ENCODE measurements around the gene PRR3. TPM values are rescaled to one million over a fixed set of nuclear protein-coding genes. Genes with fewer than 3 reads are reported as not detected.

The PRR3 gene
- polyA plus RNA-seq, 1 of the 3 experiments (the other 2 are of a cell fraction), result 21.2 TPM

GRCh38 chr6:30547454-30547853, 9.6 kb upstream of the PRR3 start (continued):
- TF ChIP-seq, protein P1, sequence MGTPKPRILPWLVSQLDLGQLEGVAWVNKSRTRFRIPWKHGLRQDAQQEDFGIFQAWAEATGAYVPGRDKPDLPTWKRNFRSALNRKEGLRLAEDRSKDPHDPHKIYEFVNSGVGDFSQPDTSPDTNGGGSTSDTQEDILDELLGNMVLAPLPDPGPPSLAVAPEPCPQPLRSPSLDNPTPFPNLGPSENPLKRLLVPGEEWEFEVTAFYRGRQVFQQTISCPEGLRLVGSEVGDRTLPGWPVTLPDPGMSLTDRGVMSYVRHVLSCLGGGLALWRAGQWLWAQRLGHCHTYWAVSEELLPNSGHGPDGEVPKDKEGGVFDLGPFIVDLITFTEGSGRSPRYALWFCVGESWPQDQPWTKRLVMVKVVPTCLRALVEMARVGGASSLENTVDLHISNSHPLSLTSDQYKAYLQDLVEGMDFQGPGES (IDR thresholded peaks at IDR 0.05; ENCODE audit: low read depth, low read length), result no peak
- no peak for TF ChIP-seq GATA2 (CRISPR knock-in tag; IDR thresholded peaks at IDR 0.05)
- TF ChIP-seq FOSL2 (IDR thresholded peaks at IDR 0.05; ENCODE audit: borderline replicate concordance, low read depth), result no peak
- no peak for TF ChIP-seq SMC3 (IDR thresholded peaks at IDR 0.05; ENCODE audit: low read depth, low read length)
- TF ChIP-seq, protein P2, sequence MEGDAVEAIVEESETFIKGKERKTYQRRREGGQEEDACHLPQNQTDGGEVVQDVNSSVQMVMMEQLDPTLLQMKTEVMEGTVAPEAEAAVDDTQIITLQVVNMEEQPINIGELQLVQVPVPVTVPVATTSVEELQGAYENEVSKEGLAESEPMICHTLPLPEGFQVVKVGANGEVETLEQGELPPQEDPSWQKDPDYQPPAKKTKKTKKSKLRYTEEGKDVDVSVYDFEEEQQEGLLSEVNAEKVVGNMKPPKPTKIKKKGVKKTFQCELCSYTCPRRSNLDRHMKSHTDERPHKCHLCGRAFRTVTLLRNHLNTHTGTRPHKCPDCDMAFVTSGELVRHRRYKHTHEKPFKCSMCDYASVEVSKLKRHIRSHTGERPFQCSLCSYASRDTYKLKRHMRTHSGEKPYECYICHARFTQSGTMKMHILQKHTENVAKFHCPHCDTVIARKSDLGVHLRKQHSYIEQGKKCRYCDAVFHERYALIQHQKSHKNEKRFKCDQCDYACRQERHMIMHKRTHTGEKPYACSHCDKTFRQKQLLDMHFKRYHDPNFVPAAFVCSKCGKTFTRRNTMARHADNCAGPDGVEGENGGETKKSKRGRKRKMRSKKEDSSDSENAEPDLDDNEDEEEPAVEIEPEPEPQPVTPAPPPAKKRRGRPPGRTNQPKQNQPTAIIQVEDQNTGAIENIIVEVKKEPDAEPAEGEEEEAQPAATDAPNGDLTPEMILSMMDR (IDR thresholded peaks at IDR 0.05), result no peak
- TF ChIP-seq EZH2phosphoT487 (IDR thresholded peaks at IDR 0.05; ENCODE audit: borderline replicate concordance, low read depth), result no peak
- no peak for TF ChIP-seq RCOR1 (IDR thresholded peaks at IDR 0.05; ENCODE audit: low read length)
- no peak for TF ChIP-seq JUND (IDR thresholded peaks at IDR 0.05)

GRCh38 chr6:30548375-30548774, 8.7 kb upstream of the PRR3 start:
- H3K4me2 ChIP-seq, result no peak overlapping the region
- no peak overlapping the region for H2AFZ ChIP-seq (ENCODE audit: low read depth)
- no peak for DNase-seq
- H3F3A ChIP-seq (replicated peaks; ENCODE audit: insufficient read depth), result peaks cover 5% of the 10 kb centered on the region
- CTCF ChIA-PET, result interaction anchor here (0.7 to 11.3 kb wide), 5 partner anchors 16 to 67 kb away, joined by 3 to 118 read pairs (median 4); no protein-coding TSS in a partner anchor
- H3K27ac ChIP-seq (ENCODE audit: low read depth in 2 of 2, low read length in 1 of 2), result no peak overlapping the region
- no peak overlapping the region for H3K4me3 ChIP-seq (ENCODE audit: low read depth in 2 of 2, low read length in 1 of 2)
- H3K36me3 ChIP-seq (replicated peaks in 1 of 2; ENCODE audit: control insufficient read depth in 1 of 2, insufficient read depth in 2 of 2, low read length in 1 of 2), result peaks cover 31 to 67% of the 10 kb centered on the region in 2 experiments
- POLR2A ChIA-PET, result interaction anchor here (0.7 kb wide), 1 partner anchor 8 kb away, joined by 3 read pairs; the partner anchor contains the start of gene GNL1
- 0 out of 4 replicates have a peak, but pooled peaks cover 0 to 3% of the 10 kb centered on the region in 2 experiments for H3K4me1 ChIP-seq (ENCODE audit: control insufficient read depth in 1 of 2, insufficient read depth in 2 of 2, low read depth in 1 of 2, low read length in 1 of 2)
- WGBS (ENCODE audit: low lambda C conversion rate), result 74% methylated on average over 2 of the region's 2 CpGs
- no peaks in the 10 kb centered on the region for H3K79me2 ChIP-seq (ENCODE audit: insufficient read depth)
- no peaks in the 10 kb centered on the region for H3K27me3 ChIP-seq (ENCODE audit: insufficient read depth)
- H3K9ac ChIP-seq, result no peak overlapping the region
- no peaks in the 10 kb centered on the region for H4K20me1 ChIP-seq (ENCODE audit: insufficient read depth)
- H3K9me3 ChIP-seq, result no peaks in the 10 kb centered on the region
- TF ChIP-seq RAD21 (IDR thresholded peaks at IDR 0.05; ENCODE audit: low read length) (no peak), JUND (IDR thresholded peaks at IDR 0.05) (no peak), GABPA (IDR thresholded peaks at IDR 0.05; ENCODE audit: low read depth) (no peak)
- no peaks in the 10 kb centered on the region for H3K9me2 ChIP-seq

DNA sequence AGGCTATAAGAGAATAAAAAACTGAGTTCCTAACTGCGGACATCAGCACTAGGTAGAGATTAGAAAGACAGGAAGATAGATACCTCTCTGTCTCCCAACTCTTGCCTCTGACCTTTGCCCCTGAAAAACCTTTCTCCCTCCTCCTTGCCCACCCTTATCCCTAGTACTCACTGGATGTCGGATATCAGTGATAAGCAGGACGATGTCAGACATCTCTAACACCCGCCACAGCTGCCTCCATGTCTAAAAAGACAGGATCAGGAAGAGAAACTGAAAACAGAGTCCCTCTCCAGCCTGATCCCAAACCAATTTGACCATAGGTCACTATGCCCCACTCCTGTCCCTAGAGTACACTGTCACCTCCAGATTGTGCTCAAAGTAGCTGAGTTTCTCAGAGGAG, 2.7 kb upstream of the PRR3 start:
- no peaks in the 10 kb centered on the region for H3K9me2 ChIP-seq
- peaks cover 10% of the 10 kb centered on the region for H3F3A ChIP-seq (replicated peaks; ENCODE audit: insufficient read depth)
- no peak overlapping the region for H3K27ac ChIP-seq (ENCODE audit: low read depth in 2 of 2, low read length in 1 of 2)
- H3K79me2 ChIP-seq (ENCODE audit: insufficient read depth), result peaks cover 29% of the 10 kb centered on the region
- peaks cover 38 to 52% of the 10 kb centered on the region in 2 experiments for H3K36me3 ChIP-seq (replicated peaks in 1 of 2; ENCODE audit: control insufficient read depth in 1 of 2, insufficient read depth in 2 of 2, low read length in 1 of 2)
- H2AFZ ChIP-seq (ENCODE audit: low read depth), result no peak overlapping the region
- H4K20me1 ChIP-seq (ENCODE audit: insufficient read depth), result no peaks in the 10 kb centered on the region
- ChIA-PET CTCF (interaction anchor here (0.8 to 9.4 kb wide), 7 partner anchors 12 to 87 kb away, joined by 3 to 140 read pairs (median 5); no protein-coding TSS in a partner anchor), POLR2A (interaction anchor here (1.5 to 3.6 kb wide), 3 partner anchors 12 to 61 kb away, joined by 4 to 22 read pairs (median 9); partner anchors contain the start of gene ABCF1)
- H3K27me3 ChIP-seq (ENCODE audit: insufficient read depth), result no peaks in the 10 kb centered on the region
- H3K4me3 ChIP-seq (ENCODE audit: low read depth in 2 of 2, low read length in 1 of 2), result 0 out of 4 replicates have a peak overlapping the region, but pooled peaks of 1 of the 2 experiments have one; percentile 99
- H3K4me1 ChIP-seq (ENCODE audit: control insufficient read depth in 1 of 2, insufficient read depth in 2 of 2, low read depth in 1 of 2, low read length in 1 of 2), result peaks cover 15 to 17% of the 10 kb centered on the region in 2 experiments
- no peak for DNase-seq
- peak overlapping the region; percentile 95 for H3K4me2 ChIP-seq
- no peaks in the 10 kb centered on the region for H3K9me3 ChIP-seq
- 97% methylated on average over 4 of the region's 4 CpGs for WGBS (ENCODE audit: low lambda C conversion rate)
- no peak overlapping the region for H3K9ac ChIP-seq
- no peak for TF ChIP-seq NFIC (IDR thresholded peaks at IDR 0.05; ENCODE audit: borderline replicate concordance)
- TF ChIP-seq EZH2phosphoT487 (IDR thresholded peaks at IDR 0.05; ENCODE audit: borderline replicate concordance, low read depth), result no peak
- TF ChIP-seq POLR2AphosphoS5 (IDR thresholded peaks at IDR 0.05; ENCODE audit: low read depth, low read length), result no peak
- no peak for TF ChIP-seq RXRA (IDR thresholded peaks at IDR 0.05; ENCODE audit: borderline replicate concordance, low read depth)
- TF ChIP-seq, protein P3, sequence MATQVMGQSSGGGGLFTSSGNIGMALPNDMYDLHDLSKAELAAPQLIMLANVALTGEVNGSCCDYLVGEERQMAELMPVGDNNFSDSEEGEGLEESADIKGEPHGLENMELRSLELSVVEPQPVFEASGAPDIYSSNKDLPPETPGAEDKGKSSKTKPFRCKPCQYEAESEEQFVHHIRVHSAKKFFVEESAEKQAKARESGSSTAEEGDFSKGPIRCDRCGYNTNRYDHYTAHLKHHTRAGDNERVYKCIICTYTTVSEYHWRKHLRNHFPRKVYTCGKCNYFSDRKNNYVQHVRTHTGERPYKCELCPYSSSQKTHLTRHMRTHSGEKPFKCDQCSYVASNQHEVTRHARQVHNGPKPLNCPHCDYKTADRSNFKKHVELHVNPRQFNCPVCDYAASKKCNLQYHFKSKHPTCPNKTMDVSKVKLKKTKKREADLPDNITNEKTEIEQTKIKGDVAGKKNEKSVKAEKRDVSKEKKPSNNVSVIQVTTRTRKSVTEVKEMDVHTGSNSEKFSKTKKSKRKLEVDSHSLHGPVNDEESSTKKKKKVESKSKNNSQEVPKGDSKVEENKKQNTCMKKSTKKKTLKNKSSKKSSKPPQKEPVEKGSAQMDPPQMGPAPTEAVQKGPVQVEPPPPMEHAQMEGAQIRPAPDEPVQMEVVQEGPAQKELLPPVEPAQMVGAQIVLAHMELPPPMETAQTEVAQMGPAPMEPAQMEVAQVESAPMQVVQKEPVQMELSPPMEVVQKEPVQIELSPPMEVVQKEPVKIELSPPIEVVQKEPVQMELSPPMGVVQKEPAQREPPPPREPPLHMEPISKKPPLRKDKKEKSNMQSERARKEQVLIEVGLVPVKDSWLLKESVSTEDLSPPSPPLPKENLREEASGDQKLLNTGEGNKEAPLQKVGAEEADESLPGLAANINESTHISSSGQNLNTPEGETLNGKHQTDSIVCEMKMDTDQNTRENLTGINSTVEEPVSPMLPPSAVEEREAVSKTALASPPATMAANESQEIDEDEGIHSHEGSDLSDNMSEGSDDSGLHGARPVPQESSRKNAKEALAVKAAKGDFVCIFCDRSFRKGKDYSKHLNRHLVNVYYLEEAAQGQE (IDR thresholded peaks at IDR 0.05; ENCODE audit: low read depth, low read length), result no peak
- TF ChIP-seq GABPA (IDR thresholded peaks at IDR 0.05; ENCODE audit: low read depth), result no peak
- TF ChIP-seq, protein P4, sequence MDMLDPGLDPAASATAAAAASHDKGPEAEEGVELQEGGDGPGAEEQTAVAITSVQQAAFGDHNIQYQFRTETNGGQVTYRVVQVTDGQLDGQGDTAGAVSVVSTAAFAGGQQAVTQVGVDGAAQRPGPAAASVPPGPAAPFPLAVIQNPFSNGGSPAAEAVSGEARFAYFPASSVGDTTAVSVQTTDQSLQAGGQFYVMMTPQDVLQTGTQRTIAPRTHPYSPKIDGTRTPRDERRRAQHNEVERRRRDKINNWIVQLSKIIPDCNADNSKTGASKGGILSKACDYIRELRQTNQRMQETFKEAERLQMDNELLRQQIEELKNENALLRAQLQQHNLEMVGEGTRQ (IDR thresholded peaks at IDR 0.05; ENCODE audit: borderline replicate concordance, low read depth, low read length), result no peak
- no peak for TF ChIP-seq NRF1 (IDR thresholded peaks at IDR 0.05; ENCODE audit: low read depth, low read length)
- TF ChIP-seq MEF2A (IDR thresholded peaks at IDR 0.05; ENCODE audit: borderline replicate concordance, low read depth), result no peak
- no peak for TF ChIP-seq MXI1 (IDR thresholded peaks at IDR 0.05; ENCODE audit: low read depth, low read length)
